Vagina (tissue), 2 donors: ENCODE measurements around the gene TMEM164.

Experiments
- POLR2A ChIP-seq, 2 donors: fragments of 450-650 bp; IDR thresholded peaks; one replicate each; pipeline ENCODE4 v1.6.1; 2017; ENCODE audit warnings: antibody characterized with exemption in 2 of 2, mild to moderate bottlenecking in 2 of 2, moderate library complexity in 2 of 2
- POLR2AphosphoS5 ChIP-seq, 2 donors: sonication (generic); formaldehyde crosslinking; IDR thresholded peaks; one replicate each; pipeline ENCODE4 v1.9.0; 2017; ENCODE audit warnings: antibody characterized with exemption in 2 of 2, mild to moderate bottlenecking in 2 of 2, low read depth in 1 of 2; ENCODE audit not compliant: insufficient read depth in 1 of 2
- TF ChIP-seq, protein P1 (sequence below), 3 experiments: fragments of 450-650 bp in 2 of 3; fragments of 200-600 bp in 1 of 3; sonication (generic) in 1 of 3; IDR thresholded peaks; one replicate each; pipeline ENCODE4 v1.5.1; 2017 to 2019; ENCODE audit warnings: antibody characterized with exemption in 3 of 3, mild to moderate bottlenecking in 2 of 3, moderate library complexity in 2 of 3

DNA sequence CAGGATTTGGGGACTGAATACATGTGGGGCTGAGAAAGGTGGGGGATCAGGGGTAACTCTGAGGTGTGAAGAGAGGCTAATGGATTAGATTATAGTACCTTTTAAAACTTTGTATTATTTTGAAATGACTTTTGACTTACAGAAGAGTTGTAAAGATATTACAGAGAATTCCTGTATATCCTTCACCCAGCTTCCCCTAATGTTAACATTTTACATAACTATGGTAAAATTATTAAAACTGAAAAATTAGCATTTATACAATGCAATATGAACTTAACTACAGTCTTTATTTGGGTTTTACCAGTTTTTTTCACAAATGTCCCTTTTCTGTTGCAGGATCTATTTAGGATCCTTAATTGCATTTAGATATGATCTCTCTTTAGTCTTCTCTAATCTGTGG is 57.4 kb downstream of the TMEM164 start:
- TF ChIP-seq, protein P1, sequence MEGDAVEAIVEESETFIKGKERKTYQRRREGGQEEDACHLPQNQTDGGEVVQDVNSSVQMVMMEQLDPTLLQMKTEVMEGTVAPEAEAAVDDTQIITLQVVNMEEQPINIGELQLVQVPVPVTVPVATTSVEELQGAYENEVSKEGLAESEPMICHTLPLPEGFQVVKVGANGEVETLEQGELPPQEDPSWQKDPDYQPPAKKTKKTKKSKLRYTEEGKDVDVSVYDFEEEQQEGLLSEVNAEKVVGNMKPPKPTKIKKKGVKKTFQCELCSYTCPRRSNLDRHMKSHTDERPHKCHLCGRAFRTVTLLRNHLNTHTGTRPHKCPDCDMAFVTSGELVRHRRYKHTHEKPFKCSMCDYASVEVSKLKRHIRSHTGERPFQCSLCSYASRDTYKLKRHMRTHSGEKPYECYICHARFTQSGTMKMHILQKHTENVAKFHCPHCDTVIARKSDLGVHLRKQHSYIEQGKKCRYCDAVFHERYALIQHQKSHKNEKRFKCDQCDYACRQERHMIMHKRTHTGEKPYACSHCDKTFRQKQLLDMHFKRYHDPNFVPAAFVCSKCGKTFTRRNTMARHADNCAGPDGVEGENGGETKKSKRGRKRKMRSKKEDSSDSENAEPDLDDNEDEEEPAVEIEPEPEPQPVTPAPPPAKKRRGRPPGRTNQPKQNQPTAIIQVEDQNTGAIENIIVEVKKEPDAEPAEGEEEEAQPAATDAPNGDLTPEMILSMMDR (IDR thresholded peaks at IDR 0.05) = no peak
- no peak for TF ChIP-seq POLR2AphosphoS5 (IDR thresholded peaks at IDR 0.05; ENCODE audit: insufficient read depth in 1 of 2, low read depth in 1 of 2)
- no peak for TF ChIP-seq POLR2A (IDR thresholded peaks at IDR 0.05)
